ENCODE measurements around the gene PTPRN2. TPM values are rescaled to one million over a fixed set of nuclear protein-coding genes. Genes with fewer than 3 reads are reported as not detected.
A peak's percentile ranks its signal among the peaks of the same experiment; 100 is the strongest.

PTPRN2 gene
- total and polyA plus RNA-seq, 3 experiments from 2014 or later, result 0.33 to 1.2 (median 0.42) TPM

- ChIA-PET CTCF (no interaction called here), POLR2A (no interaction called here)
- Mint-ChIP-seq H3K36me3 (no peaks in the 10 kb centered on the region), H3K9me3 (peaks cover 0 to 6% (median 2%) of the 10 kb centered on the region in 5 donors), H3K4me1 (peaks cover 0 to 1% (median 1%) of the 10 kb centered on the region in 3 donors), H3K27ac (no peak overlapping the region), H3K4me3 (no peak overlapping the region), H3K27me3 (peaks cover 10 to 38% of the 10 kb centered on the region in 2 donors)
- DNase-seq, result no peak
- no peaks in the 10 kb centered on the region for H3K9me3 ChIP-seq (ENCODE audit: low read length)
- no peaks in the 10 kb centered on the region for H3K4me1 ChIP-seq (ENCODE audit: insufficient read depth, low read length)
- H3K27me3 ChIP-seq (ENCODE audit: insufficient read depth, low read length, poor library complexity, severe bottlenecking), result no peaks in the 10 kb centered on the region
- H3K27ac ChIP-seq (ENCODE audit: low read depth, low read length), result no peak overlapping the region
- H3K4me3 ChIP-seq (ENCODE audit: low read length), result no peak overlapping the region
- H3K36me3 ChIP-seq (ENCODE audit: insufficient read depth, low read length), result no peaks in the 10 kb centered on the region
Measured at GRCh38 chr7:158500651-158501052, 87.0 kb downstream of the PTPRN2 start.

GRCh38 chr7:158499082-158499455 is 88.6 kb downstream of the PTPRN2 start:
- DNase-seq, result no peak
- ChIA-PET POLR2A (no interaction called here), CTCF (no interaction called here)
- Histone ChIP-seq H3K4me3 (ENCODE audit: low read length) (no peak overlapping the region), H3K27ac (ENCODE audit: low read depth, low read length) (no peak overlapping the region), H3K27me3 (ENCODE audit: insufficient read depth, low read length, poor library complexity, severe bottlenecking) (no peaks in the 10 kb centered on the region), H3K9me3 (ENCODE audit: low read length) (no peaks in the 10 kb centered on the region), H3K36me3 (ENCODE audit: insufficient read depth, low read length) (no peaks in the 10 kb centered on the region), H3K4me1 (ENCODE audit: insufficient read depth, low read length) (no peaks in the 10 kb centered on the region)
- Mint-ChIP-seq H3K4me3 (no peak overlapping the region), H3K36me3 (no peaks in the 10 kb centered on the region), H3K27me3 (peaks cover 4 to 28% of the 10 kb centered on the region in 2 donors), H3K9me3 (peaks cover 0 to 2% (median 0%) of the 10 kb centered on the region in 5 donors), H3K4me1 (peaks cover 0 to 5% (median 2%) of the 10 kb centered on the region in 3 donors), H3K27ac (no peak overlapping the region)

GRCh38 chr7:158498443-158499081 is 89.1 kb downstream of the PTPRN2 start:
- Mint-ChIP-seq H3K4me3 (no peak overlapping the region), H3K27me3 (peaks cover 4 to 27% of the 10 kb centered on the region in 2 donors)
- CTCF ChIA-PET, result no interaction called here

GRCh38 chr7:158497627-158498026 is 90.0 kb downstream of the PTPRN2 start:
- no peak for DNase-seq
- Mint-ChIP-seq H3K27me3 (peaks cover 4 to 22% of the 10 kb centered on the region in 2 donors), H3K27ac (no peak overlapping the region), H3K4me3 (no peak overlapping the region), H3K9me3 (no peaks in the 10 kb centered on the region), H3K4me1 (peaks cover 0 to 5% (median 2%) of the 10 kb centered on the region in 3 donors), H3K36me3 (no peaks in the 10 kb centered on the region)
- no peak overlapping the region for H3K27ac ChIP-seq (ENCODE audit: low read depth, low read length)
- ChIA-PET POLR2A (no interaction called here), CTCF (no interaction called here)
- H3K27me3 ChIP-seq (ENCODE audit: insufficient read depth, low read length, poor library complexity, severe bottlenecking), result no peaks in the 10 kb centered on the region
- no peaks in the 10 kb centered on the region for H3K9me3 ChIP-seq (ENCODE audit: low read length)
- H3K36me3 ChIP-seq (ENCODE audit: insufficient read depth, low read length), result no peaks in the 10 kb centered on the region
- no peaks in the 10 kb centered on the region for H3K4me1 ChIP-seq (ENCODE audit: insufficient read depth, low read length)
- no peak overlapping the region for H3K4me3 ChIP-seq (ENCODE audit: low read length)

More at GRCh38 chr7:158498443-158499081, 89.1 kb downstream of the PTPRN2 start:
- POLR2A ChIA-PET, result no interaction called here
- H3K9me3 ChIP-seq (ENCODE audit: low read length), result no peaks in the 10 kb centered on the region
- H3K4me3 ChIP-seq (ENCODE audit: low read length), result no peak overlapping the region
- H3K27ac ChIP-seq (ENCODE audit: low read depth, low read length), result no peak overlapping the region
- H3K27me3 ChIP-seq (ENCODE audit: insufficient read depth, low read length, poor library complexity, severe bottlenecking), result no peaks in the 10 kb centered on the region
- Mint-ChIP-seq H3K9me3 (peaks cover 0 to 2% (median 0%) of the 10 kb centered on the region in 5 donors), H3K4me1 (peaks cover 0 to 5% (median 2%) of the 10 kb centered on the region in 3 donors), H3K36me3 (no peaks in the 10 kb centered on the region), H3K27ac (no peak overlapping the region)
- no peaks in the 10 kb centered on the region for H3K4me1 ChIP-seq (ENCODE audit: insufficient read depth, low read length)
- DNase-seq, result no peak
- H3K36me3 ChIP-seq (ENCODE audit: insufficient read depth, low read length), result no peaks in the 10 kb centered on the region

GRCh38 chr7:158495786-158496185 is 91.8 kb downstream of the PTPRN2 start:
- Mint-ChIP-seq H3K4me3 (no peak overlapping the region), H3K4me1 (peaks cover 0 to 5% (median 2%) of the 10 kb centered on the region in 3 donors), H3K36me3 (no peaks in the 10 kb centered on the region), H3K27ac (peak overlapping the region in 1 of 8 donors; percentile 90), H3K9me3 (no peaks in the 10 kb centered on the region), H3K27me3 (peaks cover 1 to 17% of the 10 kb centered on the region in 2 donors)
- ChIA-PET POLR2A (no interaction called here), CTCF (no interaction called here)
- Histone ChIP-seq H3K4me1 (ENCODE audit: insufficient read depth, low read length) (no peaks in the 10 kb centered on the region), H3K36me3 (ENCODE audit: insufficient read depth, low read length) (no peaks in the 10 kb centered on the region), H3K4me3 (ENCODE audit: low read length) (no peak overlapping the region), H3K27me3 (ENCODE audit: insufficient read depth, low read length, poor library complexity, severe bottlenecking) (no peaks in the 10 kb centered on the region), H3K9me3 (ENCODE audit: low read length) (no peaks in the 10 kb centered on the region), H3K27ac (ENCODE audit: low read depth, low read length) (no peak overlapping the region)
- no peak for DNase-seq

GRCh38 chr7:158495216-158495615 is 92.4 kb downstream of the PTPRN2 start:
- Mint-ChIP-seq H3K27me3 (peaks cover 1 to 15% of the 10 kb centered on the region in 2 donors), H3K27ac (no peak overlapping the region), H3K4me1 (peaks cover 0 to 5% (median 2%) of the 10 kb centered on the region in 3 donors), H3K9me3 (no peaks in the 10 kb centered on the region), H3K4me3 (no peak overlapping the region), H3K36me3 (no peaks in the 10 kb centered on the region)
- H3K27me3 ChIP-seq (ENCODE audit: insufficient read depth, low read length, poor library complexity, severe bottlenecking), result no peaks in the 10 kb centered on the region
- no peak for DNase-seq
- POLR2A ChIA-PET, result no interaction called here
- H3K9me3 ChIP-seq (ENCODE audit: low read length), result no peaks in the 10 kb centered on the region
- no peak overlapping the region for H3K4me3 ChIP-seq (ENCODE audit: low read length)
- H3K27ac ChIP-seq (ENCODE audit: low read depth, low read length), result no peak overlapping the region
- no peaks in the 10 kb centered on the region for H3K36me3 ChIP-seq (ENCODE audit: insufficient read depth, low read length)
- CTCF ChIA-PET, result no interaction called here
- H3K4me1 ChIP-seq (ENCODE audit: insufficient read depth, low read length), result no peaks in the 10 kb centered on the region

GRCh38 chr7:158494643-158495042 is 93.0 kb downstream of the PTPRN2 start:
- H3K9me3 Mint-ChIP-seq, result no peaks in the 10 kb centered on the region
- no peaks in the 10 kb centered on the region for H3K9me3 ChIP-seq (ENCODE audit: low read length)
- ChIA-PET POLR2A (no interaction called here), CTCF (no interaction called here)
- no peak overlapping the region for H3K27ac ChIP-seq (ENCODE audit: low read depth, low read length)
- DNase-seq, result no peak
- H3K4me1 Mint-ChIP-seq, result peaks cover 0 to 5% (median 2%) of the 10 kb centered on the region in 3 donors
- no peak overlapping the region for H3K4me3 ChIP-seq (ENCODE audit: low read length)
- H3K27me3 Mint-ChIP-seq, result peaks cover 1 to 13% of the 10 kb centered on the region in 2 donors
- H3K36me3 ChIP-seq (ENCODE audit: insufficient read depth, low read length), result no peaks in the 10 kb centered on the region
- no peak overlapping the region for H3K4me3 Mint-ChIP-seq
- no peaks in the 10 kb centered on the region for H3K27me3 ChIP-seq (ENCODE audit: insufficient read depth, low read length, poor library complexity, severe bottlenecking)
- no peak overlapping the region for H3K27ac Mint-ChIP-seq
- H3K4me1 ChIP-seq (ENCODE audit: insufficient read depth, low read length), result no peaks in the 10 kb centered on the region
- H3K36me3 Mint-ChIP-seq, result no peaks in the 10 kb centered on the region

- H3K9me3 Mint-ChIP-seq, result no peaks in the 10 kb centered on the region
- H3K27me3 Mint-ChIP-seq, result peaks cover 1 to 13% of the 10 kb centered on the region in 2 donors
- ChIA-PET POLR2A (no interaction called here), CTCF (no interaction called here)
- H3K36me3 Mint-ChIP-seq, result no peaks in the 10 kb centered on the region
- no peaks in the 10 kb centered on the region for H3K4me1 ChIP-seq (ENCODE audit: insufficient read depth, low read length)
- peaks cover 0 to 5% (median 2%) of the 10 kb centered on the region in 3 donors for H3K4me1 Mint-ChIP-seq
- no peaks in the 10 kb centered on the region for H3K9me3 ChIP-seq (ENCODE audit: low read length)
- no peaks in the 10 kb centered on the region for H3K36me3 ChIP-seq (ENCODE audit: insufficient read depth, low read length)
- no peaks in the 10 kb centered on the region for H3K27me3 ChIP-seq (ENCODE audit: insufficient read depth, low read length, poor library complexity, severe bottlenecking)
- no peak overlapping the region for H3K4me3 Mint-ChIP-seq
- no peak overlapping the region for H3K4me3 ChIP-seq (ENCODE audit: low read length)
- no peak for DNase-seq
- peak overlapping the region in 1 of 8 donors; percentile 3 for H3K27ac Mint-ChIP-seq
- H3K27ac ChIP-seq (ENCODE audit: low read depth, low read length), result no peak overlapping the region
Measured at GRCh38 chr7:158494162-158494586, 93.4 kb downstream of the PTPRN2 start.

All from CD8-positive, alpha-beta memory T cell (primary cell).